HG03342 (cell line): ENCODE measurements around the gene FITM1.

Experiments
- ATAC-seq: cut with Tn5 transposase; IDR thresholded peaks from one replicate; pipeline ENCODE4 v1.9.1; 2021; ENCODE audit warnings: mild to moderate bottlenecking, moderate library complexity; ENCODE audit not compliant: unreplicated experiment

FITM1 gene

GRCh38 chr14:24130380-24130716 lies at the start of gene FITM1:
Gene FITM1, plus strand, starts transcription at chr14:24130659. Its CDS starts 905 bp downstream, at chr14:24131564.
- ATAC-seq = no peak

- peak; percentile 84 for ATAC-seq
Measured at GRCh38 chr14:24080888-24081738, 49.3 kb upstream of the FITM1 start.

- ATAC-seq = no peak
Measured at GRCh38 chr14:24081739-24082211, 48.7 kb upstream of the FITM1 start.

GRCh38 chr14:24082411-24083080 lies 47.9 kb upstream of the FITM1 start:
- ATAC-seq = no peak

GRCh38 chr14:24083462-24083861 lies 47.0 kb upstream of the FITM1 start:
- no peak for ATAC-seq

- ATAC-seq = no peak
Measured at GRCh38 chr14:24084440-24084839, 46.0 kb upstream of the FITM1 start.

- ATAC-seq = no peak
Measured at GRCh38 chr14:24085215-24085614, 45.2 kb upstream of the FITM1 start.

- ATAC-seq = no peak
Measured at GRCh38 chr14:24086193-24086955, 44.1 kb upstream of the FITM1 start.

GRCh38 chr14:24087004-24087403 lies 43.5 kb upstream of the FITM1 start:
- ATAC-seq = no peak

GRCh38 chr14:24088095-24088494 lies 42.4 kb upstream of the FITM1 start:
- ATAC-seq = no peak

GRCh38 chr14:24089890-24090289 lies 40.6 kb upstream of the FITM1 start:
- no peak for ATAC-seq

GRCh38 chr14:24092110-24092504 lies 38.4 kb upstream of the FITM1 start:
- no peak for ATAC-seq

GRCh38 chr14:24092505-24093206 lies 37.8 kb upstream of the FITM1 start:
- no peak for ATAC-seq

- ATAC-seq = no peak
Measured at GRCh38 chr14:24093207-24093900, 37.1 kb upstream of the FITM1 start.

- peak; percentile 43 for ATAC-seq
Measured at GRCh38 chr14:24093901-24094840, 36.3 kb upstream of the FITM1 start, which contains the start of gene PCK2. Gene PCK2, plus strand, starts transcription at chr14:24094311. Its CDS starts 95 bp downstream, at chr14:24094406.

GRCh38 chr14:24094841-24095270 lies 35.6 kb upstream of the FITM1 start:
- no peak for ATAC-seq

- peak; percentile 71 for ATAC-seq
Measured at GRCh38 chr14:24095271-24096068, 35.0 kb upstream of the FITM1 start.

GRCh38 chr14:24096545-24097181 lies 33.8 kb upstream of the FITM1 start:
- ATAC-seq = no peak
